ENCODE results near the gene MUC13.

GRCh38 chr3:124890573-124891190 lies 43.9 kb downstream of the MUC13 start:
- TF ChIP-seq POLR2AphosphoS5 (IDR thresholded peaks at IDR 0.05; ENCODE audit: low read depth, low read length) (no peak), TAF1 (IDR thresholded peaks at IDR 0.05; ENCODE audit: borderline replicate concordance, insufficient read depth, low read length) (no peak)
